Endothelial cell of umbilical vein (primary cell): ENCODE data around the gene KDM4E. TPM values are rescaled to one million over a fixed set of nuclear protein-coding genes. Genes with fewer than 3 reads are reported as not detected.

Source experiments
- BruUV-seq: library from RNA; stranded (reverse); fragments of 400-500 nt; replicated peaks from 2 replicates; lab custom pipeline; 2021; lab: Mats Ljungman, UMichigan
- CTCF ChIA-PET: fragments of 300-600, 350-600 bp; sonication (Branson Sonifier 250); formaldehyde crosslinking; loops from one replicate; lab custom pipeline; 2021; ENCODE audit warnings: antibody characterized with exemption, inconsistent platforms; lab: Charles Lee
- POLR2A ChIA-PET: fragments of 300-600, 350-600 bp; sonication (Branson Sonifier 250); formaldehyde crosslinking; loops from one replicate; lab custom pipeline; 2021; ENCODE audit warnings: antibody characterized with exemption, inconsistent platforms; lab: Charles Lee
- DNase-seq: peaks from one replicate; pipeline ENCODE4 v3.0.0-alpha.2; 2011; ENCODE audit warnings: low read depth, low spot score
- FAIRE-seq: peaks from 2 replicates; lab custom pipeline; 2011; peaks lifted over from hg19 to GRCh38; lab: Jason Lieb, UNC
- H2AFZ ChIP-seq: 2 replicates; pipeline ENCODE4 v1.6.0; 2012; ENCODE audit warnings: low read depth, low read length, control low read depth, inconsistent platforms
- H3K27ac ChIP-seq: 2 replicates; pipeline ENCODE4 v1.5.1; 2011; ENCODE audit warnings: low read depth, mild to moderate bottlenecking, control low read depth, low read length, moderate library complexity; ENCODE audit not compliant: insufficient read depth
- H3K27me3 ChIP-seq, 2 experiments: 2 replicates each; pipeline versions ENCODE4 v1.6.0 to v1.6.1; 2011; ENCODE audit warnings: low read length in 2 of 2, mixed read lengths in 1 of 2; ENCODE audit not compliant: control insufficient read depth in 2 of 2, insufficient read depth in 2 of 2
- H3K36me3 ChIP-seq, 2 experiments: 2 replicates in 1 of 2; 3 replicates in 1 of 2; pipeline ENCODE4 v1.5.1; 2011; ENCODE audit warnings: low read length in 2 of 2, mild to moderate bottlenecking in 1 of 2, moderate library complexity in 1 of 2; ENCODE audit not compliant: control insufficient read depth in 2 of 2, insufficient read depth in 2 of 2; ENCODE audit errors: extremely low read depth in 1 of 2
- H3K4me1 ChIP-seq: 3 replicates; pipeline ENCODE4 v1.5.1; 2011; ENCODE audit warnings: mild to moderate bottlenecking, low read length; ENCODE audit not compliant: control insufficient read depth, insufficient read depth; ENCODE audit errors: extremely low read depth
- H3K4me2 ChIP-seq: 2 replicates; pipeline ENCODE4 v1.6.1; 2011; ENCODE audit warnings: low read length, control low read depth, mixed read lengths; ENCODE audit not compliant: insufficient read depth
- H3K4me3 ChIP-seq, 3 experiments: fragments of 200-600 bp in 1 of 3; sonication (generic), shearing (Covaris generic) in 1 of 3; replicated peaks in 1 of 3; 2 replicates each; pipeline ENCODE4 v1.5.1; 2011 to 2016; ENCODE audit warnings: control low read depth in 3 of 3, low read length in 3 of 3, mild to moderate bottlenecking in 2 of 3, inconsistent platforms in 1 of 3, low read depth in 1 of 3, moderate library complexity in 1 of 3; ENCODE audit not compliant: insufficient read depth in 1 of 3
- H3K79me2 ChIP-seq: 2 replicates; pipeline ENCODE4 v1.6.0; 2012; ENCODE audit warnings: low read length, inconsistent platforms; ENCODE audit not compliant: control insufficient read depth, insufficient read depth
- H3K9ac ChIP-seq: replicated peaks from 2 replicates; pipeline ENCODE3; 2011; ENCODE audit warnings: low read length, control low read depth; ENCODE audit not compliant: insufficient read depth; ENCODE audit errors: extremely low read depth
- H3K9me1 ChIP-seq: replicated peaks from 3 replicates; pipeline ENCODE4 v1.6.0; 2011; ENCODE audit warnings: mild to moderate bottlenecking, low read length; ENCODE audit not compliant: control insufficient read depth, insufficient read depth; ENCODE audit errors: extremely low read depth
- H3K9me3 ChIP-seq: replicated peaks from 2 replicates; pipeline ENCODE4 v1.5.1; 2012; ENCODE audit warnings: low read length, inconsistent platforms; ENCODE audit not compliant: control insufficient read depth, insufficient read depth
- H4K20me1 ChIP-seq: replicated peaks from 2 replicates; pipeline ENCODE3; 2011; ENCODE audit warnings: mild to moderate bottlenecking, low read length; ENCODE audit not compliant: control insufficient read depth, insufficient read depth; ENCODE audit errors: extremely low read depth
- EZH2 ChIP-seq: IDR thresholded peaks from 2 replicates; pipeline ENCODE4 v1.6.1; 2012; ENCODE audit warnings: borderline replicate concordance, low read depth, mild to moderate bottlenecking, moderate library complexity, low read length, inconsistent platforms; ENCODE audit not compliant: severe bottlenecking
- FOS ChIP-seq: IDR thresholded peaks from 2 replicates; pipeline ENCODE4 v1.6.1; 2011; ENCODE audit warnings: mild to moderate bottlenecking, low read length, moderate library complexity, borderline replicate concordance; ENCODE audit not compliant: insufficient read depth
- GATA2 ChIP-seq: IDR thresholded peaks from 2 replicates; pipeline ENCODE4 v1.7.0; 2011; ENCODE audit warnings: low read depth, mild to moderate bottlenecking, moderate library complexity, mixed read lengths, low read length; ENCODE audit not compliant: insufficient read length, insufficient read depth
- JUN ChIP-seq: IDR thresholded peaks from 2 replicates; pipeline ENCODE4 v1.6.1; 2011; ENCODE audit warnings: borderline replicate concordance, low read depth; ENCODE audit not compliant: insufficient read length, insufficient read depth
- MYC ChIP-seq: IDR thresholded peaks from one replicate; pipeline ENCODE4 v1.6.1; 2011; ENCODE audit warnings: mild to moderate bottlenecking, low read depth, low read length
- POLR2A ChIP-seq: IDR thresholded peaks from 2 replicates; pipeline ENCODE4 v1.6.1; 2012; ENCODE audit warnings: low read depth, mild to moderate bottlenecking, control low read depth, low read length
- POLR2AphosphoS5 ChIP-seq: IDR thresholded peaks from 2 replicates; pipeline ENCODE4 v1.6.1; 2012; ENCODE audit warnings: low read depth, mild to moderate bottlenecking, control low read depth, low read length, moderate library complexity; ENCODE audit not compliant: insufficient read depth
- dilution Hi-C: fragments of 300-500 bp; cut with MboI; formaldehyde crosslinking; loops from one replicate; pipeline ENCODE4 v1.15.0; 2019; ENCODE audit warnings: low sequenced_read_pairs; ENCODE audit not compliant: extremely low pct_ligation_motif_present
- intact Hi-C: fragments of 100-400 bp; cut with micrococcal nuclease; formaldehyde crosslinking; loops from one replicate; pipeline ENCODE4 v1.10.0; 2022
- polyA plus RNA-seq, 4 experiments: library from polyadenylated mRNA; depleted of rRNA in 3 of 4; stranded (reverse) in 3 of 4; unstranded in 1 of 4; fragments of >200 nt; gene quantifications; 2 replicates each; pipeline versions ENCODE4 v1.2.1 to v1.2.3, GENCODE V29; 2011 to 2012; ENCODE audit warnings: missing spikeins in 1 of 4
- total RNA-seq: library from RNA; stranded (reverse); gene quantifications from 2 replicates; pipeline ENCODE4 v1.2.3, GENCODE V29; 2021
- TF ChIP-seq, protein P1 (sequence below), 2 donors: IDR thresholded peaks; 1 replicate in 1 of 2; 2 replicates in 1 of 2; pipeline ENCODE4 v1.5.1; 2011; ENCODE audit warnings: low read length in 2 of 2, mild to moderate bottlenecking in 2 of 2, moderate library complexity in 2 of 2, control low read depth in 1 of 2, inconsistent platforms in 1 of 2, low read depth in 1 of 2; ENCODE audit not compliant: insufficient read depth in 1 of 2; ENCODE audit errors: extremely low read depth in 1 of 2
- TF ChIP-seq, protein P2 (sequence below): IDR thresholded peaks from 2 replicates; pipeline ENCODE4 v1.6.1; 2011; ENCODE audit not compliant: insufficient read depth, insufficient read length

The KDM4E gene
- total and polyA plus RNA-seq, 2 donors (not counting 3 experiments of a cell fraction or from before 2014, with no cell fraction given): not detected

DNA sequence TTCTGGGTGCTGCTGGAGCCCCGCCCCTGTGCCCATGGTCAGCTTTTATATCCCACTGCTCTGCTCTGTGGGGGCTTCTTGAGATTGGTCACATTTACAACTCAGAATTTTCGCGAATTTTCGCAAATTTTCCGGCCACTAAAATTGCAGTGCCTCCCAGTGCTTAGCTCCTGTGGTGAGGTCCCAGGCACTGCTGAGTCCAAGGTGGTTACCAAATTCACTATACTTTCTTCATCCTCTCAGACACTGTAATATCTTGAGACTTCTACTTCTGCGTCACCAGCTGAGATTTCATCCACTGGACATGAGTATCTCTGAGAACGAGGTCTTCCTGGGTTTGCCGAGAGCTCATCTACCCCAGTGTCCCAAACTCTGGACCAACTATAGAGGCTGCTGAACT is 32.9 kb downstream of the KDM4E start:
- Histone ChIP-seq H3K4me3 (no peak overlapping the region), H3K9me1 (no peaks in the 10 kb centered on the region), H3K4me1 (no peaks in the 10 kb centered on the region), H2AFZ (no peak overlapping the region), H3K36me3 (no peaks in the 10 kb centered on the region), H3K27me3 (peaks cover 17 to 38% of the 10 kb centered on the region in 2 experiments), H3K9ac (no peak overlapping the region), H3K4me2 (no peak overlapping the region), H4K20me1 (no peaks in the 10 kb centered on the region), H3K79me2 (no peaks in the 10 kb centered on the region), H3K27ac (no peak overlapping the region), H3K9me3 (no peaks in the 10 kb centered on the region)
- dilution Hi-C loops (no loop called here), intact Hi-C loops (no loop called here)
- BruUV-seq: no TSS peak
- ChIA-PET CTCF (interaction anchor here (1.0 to 3.2 kb wide), 2 partner anchors 9 to 13 kb away, joined by 3 to 17 read pairs; partner anchors contain the start of gene SRSF8), POLR2A (no interaction called here)
- TF ChIP-seq POLR2AphosphoS5: no peak
- TF ChIP-seq, protein P1, sequence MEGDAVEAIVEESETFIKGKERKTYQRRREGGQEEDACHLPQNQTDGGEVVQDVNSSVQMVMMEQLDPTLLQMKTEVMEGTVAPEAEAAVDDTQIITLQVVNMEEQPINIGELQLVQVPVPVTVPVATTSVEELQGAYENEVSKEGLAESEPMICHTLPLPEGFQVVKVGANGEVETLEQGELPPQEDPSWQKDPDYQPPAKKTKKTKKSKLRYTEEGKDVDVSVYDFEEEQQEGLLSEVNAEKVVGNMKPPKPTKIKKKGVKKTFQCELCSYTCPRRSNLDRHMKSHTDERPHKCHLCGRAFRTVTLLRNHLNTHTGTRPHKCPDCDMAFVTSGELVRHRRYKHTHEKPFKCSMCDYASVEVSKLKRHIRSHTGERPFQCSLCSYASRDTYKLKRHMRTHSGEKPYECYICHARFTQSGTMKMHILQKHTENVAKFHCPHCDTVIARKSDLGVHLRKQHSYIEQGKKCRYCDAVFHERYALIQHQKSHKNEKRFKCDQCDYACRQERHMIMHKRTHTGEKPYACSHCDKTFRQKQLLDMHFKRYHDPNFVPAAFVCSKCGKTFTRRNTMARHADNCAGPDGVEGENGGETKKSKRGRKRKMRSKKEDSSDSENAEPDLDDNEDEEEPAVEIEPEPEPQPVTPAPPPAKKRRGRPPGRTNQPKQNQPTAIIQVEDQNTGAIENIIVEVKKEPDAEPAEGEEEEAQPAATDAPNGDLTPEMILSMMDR (IDR thresholded peaks at IDR 0.05; ENCODE audit: extremely low read depth in 1 of 2, insufficient read depth in 1 of 2, low read depth in 1 of 2, low read length in 2 of 2): no peak
- no peak for TF ChIP-seq GATA2
- no peak for TF ChIP-seq POLR2A
- no peak for TF ChIP-seq MYC
- TF ChIP-seq EZH2: no peak
- TF ChIP-seq, protein P2, sequence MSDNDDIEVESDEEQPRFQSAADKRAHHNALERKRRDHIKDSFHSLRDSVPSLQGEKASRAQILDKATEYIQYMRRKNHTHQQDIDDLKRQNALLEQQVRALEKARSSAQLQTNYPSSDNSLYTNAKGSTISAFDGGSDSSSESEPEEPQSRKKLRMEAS: no peak
- no peak for TF ChIP-seq JUN
- no peak for TF ChIP-seq FOS
- DNase-seq: no peak
- FAIRE-seq: no peak
